NAMALWA (cell line): ENCODE data around the gene SEMA4D.
A peak's percentile ranks its signal among the peaks of the same experiment; 100 is the strongest.

ENCODE experiments used
- DNase-seq: peaks from one replicate; pipeline ENCODE4 v3.0.0-alpha.2; 2015; ENCODE audit warnings: low spot score

SEMA4D gene

DNA sequence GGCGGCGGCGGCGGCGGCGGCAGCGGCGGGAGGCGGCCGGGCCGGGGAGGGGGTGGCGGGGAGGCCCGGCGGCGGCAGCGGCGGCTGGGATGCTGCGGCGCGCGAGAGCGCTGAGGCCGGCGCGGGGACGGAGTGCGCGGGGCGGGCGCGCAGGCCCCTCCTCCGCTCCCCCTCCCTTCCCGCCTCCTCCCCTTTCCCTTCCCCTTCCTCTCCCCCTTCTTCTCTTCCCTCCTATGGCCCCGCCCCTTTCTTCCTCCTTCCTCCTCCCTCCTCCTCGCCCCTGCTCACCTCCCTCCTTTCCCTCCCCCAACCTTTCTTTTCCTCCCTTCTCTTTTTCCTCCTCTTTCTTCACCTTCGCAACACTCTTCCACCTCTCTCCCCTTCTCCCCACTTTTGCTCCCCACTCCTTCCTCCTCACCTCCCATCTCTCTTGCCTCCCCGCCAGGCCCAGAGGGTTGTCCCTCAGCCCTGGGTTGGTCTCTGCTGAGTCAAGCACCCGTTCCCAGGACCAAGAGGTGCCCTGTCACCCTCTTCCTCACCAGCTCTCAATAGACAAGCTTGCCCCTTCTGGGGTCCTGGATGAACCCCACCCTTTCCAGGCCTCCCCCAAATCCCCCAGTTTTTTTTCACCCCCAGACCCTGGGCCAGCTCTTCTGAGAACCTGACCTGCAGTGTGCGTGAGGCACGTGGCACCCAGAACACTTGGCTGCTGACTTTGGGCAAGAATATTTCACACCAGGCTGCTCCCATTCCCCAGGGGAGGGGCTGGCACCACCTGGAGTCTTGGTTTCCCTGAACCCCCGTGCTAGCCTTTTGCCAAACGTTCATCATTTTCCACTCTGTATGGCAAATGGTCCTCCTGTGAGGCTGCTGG lies at the start of gene SEMA4D:
TSS of gene SEMA4D (minus strand) at position 136 of the 874 bp plus-strand sequence. CDS start 92,657 bp downstream, outside the sequence.
- peak; percentile 49 for DNase-seq

DNA sequence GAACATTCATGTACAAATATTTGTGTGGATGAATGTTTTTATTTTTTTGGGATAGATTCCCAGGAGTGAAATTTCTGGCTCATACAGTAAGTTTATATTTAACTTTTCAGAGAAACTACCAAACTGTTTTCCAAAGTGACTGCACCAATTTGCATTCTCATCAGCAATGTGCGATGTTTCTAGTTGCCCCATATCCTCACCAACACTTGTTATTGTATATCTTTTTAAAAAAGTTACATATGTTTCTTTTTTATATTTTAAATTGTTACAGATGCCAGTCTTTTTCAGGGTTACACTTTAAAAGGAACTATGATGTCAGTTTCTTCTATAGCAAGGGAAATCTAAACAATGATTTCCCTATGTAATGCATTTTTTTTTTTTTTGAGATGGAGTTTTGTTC lies 49.1 kb upstream of the SEMA4D start:
- DNase-seq: no peak

DNA sequence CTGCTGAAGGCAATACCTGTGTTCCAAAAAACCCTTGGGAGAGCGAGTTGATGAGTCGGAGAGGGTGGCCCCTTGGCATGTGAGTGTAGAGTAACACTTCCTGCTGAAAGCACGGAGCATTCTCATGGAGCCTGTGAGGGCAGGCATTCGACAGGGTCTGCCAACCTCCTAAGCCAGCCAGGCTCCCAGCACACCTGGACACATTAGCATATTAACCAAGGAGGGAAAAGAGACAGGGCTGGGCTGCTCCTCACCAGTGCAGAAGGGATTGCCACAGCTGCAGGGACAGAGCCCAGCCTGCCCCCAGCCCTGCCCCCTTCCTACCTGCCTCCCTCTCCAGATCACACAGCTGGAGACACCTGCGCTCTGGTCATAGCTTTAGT lies 46.4 kb upstream of the SEMA4D start:
- no peak for DNase-seq

DNA sequence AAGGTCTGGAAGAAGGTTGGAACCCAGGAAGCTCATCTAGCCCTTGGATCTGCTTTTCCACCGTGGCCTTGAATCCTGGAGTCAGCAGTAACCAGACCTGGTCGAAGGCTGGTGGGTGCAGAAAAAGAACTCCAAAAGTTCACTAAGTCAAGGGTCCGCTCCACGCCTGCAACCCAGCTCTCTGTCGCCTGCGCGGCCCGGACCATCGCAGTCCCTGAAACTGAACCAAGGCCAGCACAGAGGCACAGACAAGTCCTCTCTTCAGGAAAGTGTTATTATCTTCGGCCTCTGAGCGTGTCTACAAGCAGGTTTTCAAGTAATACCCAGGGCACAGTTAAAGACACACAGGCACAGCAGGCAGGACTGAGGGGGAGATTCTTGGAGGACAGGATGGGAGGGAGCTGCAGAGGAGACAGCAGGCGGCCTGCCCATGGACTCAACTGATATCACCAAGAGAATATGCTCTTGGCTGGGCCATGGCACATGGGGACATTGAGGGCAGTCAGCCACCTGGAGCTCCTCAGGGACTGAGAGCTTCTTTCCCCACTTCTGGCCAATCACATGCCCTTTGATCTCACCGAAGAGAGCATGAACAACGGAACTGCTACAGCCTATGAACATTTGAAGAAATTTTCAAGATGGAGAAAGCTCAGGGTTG lies 45.8 kb upstream of the SEMA4D start:
- no peak for DNase-seq

GRCh38 chr9:89543111-89543510 lies 45.2 kb upstream of the SEMA4D start:
- no peak for DNase-seq

- peak; percentile 42 for DNase-seq
Measured at GRCh38 chr9:89542401-89543021, 44.6 kb upstream of the SEMA4D start.

DNA sequence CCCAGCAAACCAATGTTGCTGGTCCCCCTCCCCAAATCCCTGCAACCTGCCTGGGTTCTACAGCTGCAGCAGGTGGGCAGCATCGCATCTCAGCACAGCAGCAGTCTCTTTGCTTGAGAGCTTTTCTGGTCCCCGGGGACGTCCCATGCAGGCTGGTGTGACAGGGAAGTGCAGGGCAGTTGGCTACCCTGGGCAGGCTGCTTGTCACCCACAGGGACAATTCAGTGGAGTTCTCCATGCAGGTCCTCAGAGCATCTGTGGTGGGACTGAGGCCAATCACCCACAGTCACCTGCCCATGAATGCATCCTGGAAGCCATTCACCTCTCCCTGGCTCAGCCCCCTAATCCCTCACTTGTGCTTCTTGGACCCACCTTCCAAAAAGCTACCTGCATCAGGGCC lies 43.9 kb upstream of the SEMA4D start:
- DNase-seq: peak; percentile 67

- no peak for DNase-seq
Measured at GRCh38 chr9:89539374-89539773, 41.5 kb upstream of the SEMA4D start.

DNA sequence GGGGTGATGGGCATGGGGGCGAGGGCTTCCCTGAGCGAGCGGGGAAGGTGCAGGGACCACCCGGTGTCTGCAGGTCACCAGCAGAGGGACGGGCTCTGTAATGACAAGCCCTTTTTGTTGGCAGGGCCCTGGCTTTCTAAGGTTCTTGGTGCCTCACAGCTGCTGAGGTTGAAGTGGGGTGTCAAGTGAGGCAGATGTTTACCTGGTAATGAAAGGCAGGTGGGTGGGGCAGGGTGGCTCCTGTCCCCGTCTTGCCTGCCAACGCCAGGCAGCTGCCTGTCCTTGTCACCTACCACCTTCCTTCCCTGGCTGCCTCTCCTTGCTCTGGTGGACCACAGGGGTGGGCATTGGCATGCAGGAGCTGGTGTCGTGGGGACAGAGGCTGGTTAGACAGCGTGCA lies 41.0 kb upstream of the SEMA4D start:
- DNase-seq: no peak

DNA sequence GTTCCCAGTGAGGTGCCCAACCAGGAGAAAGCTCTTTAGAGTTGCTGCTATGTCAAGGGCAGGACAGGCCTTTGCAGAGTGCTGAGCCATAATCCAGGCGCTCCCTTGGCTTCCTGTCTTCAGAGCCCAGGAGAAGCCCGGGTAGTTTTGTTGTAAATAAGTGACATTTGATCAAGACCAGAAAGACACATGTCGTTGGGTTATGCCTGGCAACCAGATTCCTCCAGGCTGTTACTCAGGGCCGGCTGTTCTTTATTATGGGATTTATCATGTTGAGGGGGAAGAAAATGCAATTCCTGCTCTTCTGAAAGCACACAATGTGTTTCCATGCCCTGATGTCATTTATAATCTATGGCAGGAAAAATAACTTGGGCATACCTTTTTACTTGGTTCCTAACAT lies 39.3 kb upstream of the SEMA4D start:
- no peak for DNase-seq

- DNase-seq: no peak
Measured at GRCh38 chr9:89536600-89536999, 38.7 kb upstream of the SEMA4D start.

- DNase-seq: no peak
Measured at GRCh38 chr9:89536145-89536574, 38.2 kb upstream of the SEMA4D start.

DNA sequence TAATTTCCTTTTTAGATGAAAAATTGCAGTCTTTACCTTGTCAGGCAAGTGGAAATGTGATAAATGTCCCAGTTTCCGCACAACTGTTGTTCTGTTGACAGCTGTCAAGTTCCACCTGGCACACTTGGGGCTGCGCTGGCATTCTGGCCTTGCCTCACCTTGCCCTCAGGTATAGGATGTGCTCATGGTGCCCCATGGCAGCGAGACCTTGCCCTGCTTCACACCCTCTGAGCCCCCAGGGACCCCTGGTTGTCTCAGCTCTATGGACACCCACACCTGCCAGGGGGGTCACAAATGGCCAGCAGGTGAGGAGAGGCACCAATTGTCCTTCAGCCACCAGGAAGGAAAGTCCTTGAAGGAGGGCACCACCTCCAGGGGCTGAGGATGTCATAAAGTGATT lies 37.5 kb upstream of the SEMA4D start:
- DNase-seq: no peak

- DNase-seq: no peak
Measured at GRCh38 chr9:89534515-89535287, 36.8 kb upstream of the SEMA4D start.

GRCh38 chr9:89533411-89534095 lies 35.6 kb upstream of the SEMA4D start:
- DNase-seq: no peak

DNA sequence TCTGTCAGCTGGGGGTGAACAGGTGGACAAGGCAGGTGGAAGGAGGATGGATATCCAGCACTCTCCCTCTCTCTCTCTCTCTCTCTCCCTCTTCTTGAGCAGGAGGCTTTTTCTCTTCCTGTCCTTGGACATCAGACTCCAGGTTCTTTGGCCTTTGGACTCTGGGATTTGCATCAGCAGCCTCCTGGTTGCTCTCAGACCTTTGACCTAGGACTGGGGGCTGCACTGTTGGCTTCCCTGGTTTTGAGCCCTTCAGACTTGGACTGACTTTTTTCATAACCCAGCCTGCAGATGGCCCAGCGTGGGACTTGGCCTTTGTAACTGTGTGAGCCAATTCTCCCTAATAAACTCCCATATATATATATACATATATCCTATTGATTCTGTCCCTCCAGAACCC lies 35.0 kb upstream of the SEMA4D start:
- DNase-seq: no peak

GRCh38 chr9:89532478-89532877 lies 34.6 kb upstream of the SEMA4D start:
- no peak for DNase-seq

DNA sequence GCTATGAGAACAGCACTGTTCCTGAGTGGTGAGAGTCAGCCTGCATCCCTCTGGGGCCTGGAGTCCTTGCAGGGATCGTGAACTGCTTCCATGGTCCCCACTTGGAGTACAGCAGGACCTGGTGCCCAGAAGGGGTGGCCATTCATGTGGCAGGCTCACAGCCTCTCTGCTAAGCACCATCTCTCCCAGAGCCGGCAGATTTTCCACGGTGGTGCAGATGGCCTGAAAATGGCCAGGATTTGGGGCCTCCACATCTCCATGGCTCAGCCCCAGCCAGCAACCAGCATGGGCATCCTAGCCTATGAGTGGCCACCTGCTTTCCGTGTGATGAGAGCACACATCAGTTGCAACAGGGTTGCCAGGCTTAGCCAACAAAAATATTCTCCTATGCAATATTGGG lies 33.9 kb upstream of the SEMA4D start:
- no peak for DNase-seq

GRCh38 chr9:89530726-89531125 lies 32.8 kb upstream of the SEMA4D start:
- DNase-seq: no peak

DNA sequence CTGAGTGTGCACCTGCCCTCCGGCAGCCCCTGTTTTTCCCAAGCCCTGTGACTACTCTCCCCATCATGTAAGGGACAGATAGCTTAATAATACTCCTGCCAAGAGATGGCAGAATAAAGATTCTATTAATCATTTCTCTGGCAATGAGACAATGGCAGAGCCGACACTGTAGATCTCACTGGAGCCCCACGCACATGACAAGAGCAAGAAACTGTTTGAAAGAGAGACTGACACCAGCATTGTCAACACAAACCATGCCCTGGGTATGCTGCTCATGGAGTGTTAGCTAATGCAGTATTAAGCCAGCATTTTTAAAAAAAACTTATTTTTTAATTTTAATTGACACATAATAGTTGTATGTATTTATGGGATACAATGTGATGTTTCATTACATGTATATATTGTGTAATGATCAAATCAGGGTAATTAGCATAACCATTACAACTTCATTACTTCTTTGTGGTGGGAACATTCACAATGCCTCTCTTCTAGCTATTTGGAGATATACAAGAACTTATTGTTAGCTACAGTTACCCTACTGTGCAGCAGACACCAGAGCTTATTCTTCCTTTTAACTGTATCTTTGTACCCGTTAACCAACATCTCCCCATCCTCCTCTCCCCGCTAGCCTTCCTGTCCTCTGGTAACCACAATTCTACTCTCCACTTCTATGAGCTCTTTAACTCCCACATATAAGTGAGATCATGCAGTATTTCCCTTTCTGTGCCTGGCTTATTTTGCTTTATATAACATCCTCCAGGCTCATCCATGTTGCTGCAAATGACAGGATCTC lies 31.5 kb upstream of the SEMA4D start:
- no peak for DNase-seq

GRCh38 chr9:89528540-89528939 lies 30.6 kb upstream of the SEMA4D start:
- no peak for DNase-seq
